Astrocyte (in vitro differentiated cells and primary cell): ENCODE data around the gene NXPE4. TPM values are rescaled to one million over a fixed set of nuclear protein-coding genes. Genes with fewer than 3 reads are reported as not detected.
"Not testable (repeated sequence)": the region's sequence is repeated elsewhere in the genome, so short reads cannot be mapped to it uniquely, and the experiment has no call there.

Experiments
- DNase-seq: peaks from one replicate; pipeline ENCODE4 v3.0.0-alpha.2; 2010; ENCODE audit warnings: low read depth
- FAIRE-seq: peaks from 2 replicates; lab custom pipeline; 2011; peaks lifted over from hg19 to GRCh38; lab: Jason Lieb, UNC
- H2AFZ ChIP-seq: 2 replicates; pipeline ENCODE4 v1.6.0; 2012; ENCODE audit warnings: low read depth, low read length, inconsistent platforms
- H3K27ac ChIP-seq: 2 replicates; pipeline ENCODE4 v1.5.1; 2011; ENCODE audit warnings: low read depth, low read length, inconsistent platforms
- H3K27me3 ChIP-seq: 2 replicates; pipeline ENCODE4 v1.6.0; 2011; ENCODE audit warnings: low read length, inconsistent platforms; ENCODE audit not compliant: insufficient read depth
- H3K36me3 ChIP-seq: 2 replicates; pipeline ENCODE4 v1.5.1; 2011; ENCODE audit warnings: low read length, inconsistent platforms; ENCODE audit not compliant: insufficient read depth
- H3K4me1 ChIP-seq: 2 replicates; pipeline ENCODE4 v1.5.1; 2011; ENCODE audit warnings: low read length, inconsistent platforms; ENCODE audit not compliant: insufficient read depth
- H3K4me2 ChIP-seq: 2 replicates; pipeline ENCODE4 v1.6.0; 2012; ENCODE audit warnings: low read length, inconsistent platforms
- H3K4me3 ChIP-seq: 2 replicates; pipeline ENCODE4 v1.5.1; 2011; ENCODE audit warnings: low read depth, mild to moderate bottlenecking, low read length, inconsistent platforms; ENCODE audit not compliant: insufficient read depth
- H3K79me2 ChIP-seq: 2 replicates; pipeline ENCODE4 v1.6.0; 2012; ENCODE audit warnings: mild to moderate bottlenecking, low read length, inconsistent platforms; ENCODE audit not compliant: insufficient read depth
- H3K9ac ChIP-seq: 2 replicates; pipeline ENCODE4 v1.6.0; 2012; ENCODE audit warnings: mild to moderate bottlenecking, low read length, inconsistent platforms
- H3K9me3 ChIP-seq: 2 replicates; pipeline ENCODE4 v1.5.1; 2012; ENCODE audit warnings: low read depth, mild to moderate bottlenecking, low read length, inconsistent platforms; ENCODE audit not compliant: insufficient read depth
- H4K20me1 ChIP-seq: 2 replicates; pipeline ENCODE4 v1.6.0; 2012; ENCODE audit warnings: low read length, inconsistent platforms; ENCODE audit not compliant: insufficient read depth
- H3K27ac Mint-ChIP-seq: one replicate; pipeline ENCODE4 v1.8.0; 2021; ENCODE audit warnings: mild to moderate bottlenecking, mixed read lengths; ENCODE audit not compliant: unreplicated experiment
- H3K27me3 Mint-ChIP-seq: one replicate; pipeline ENCODE4 v1.8.0; 2021; ENCODE audit warnings: low read depth, mixed read lengths; ENCODE audit not compliant: unreplicated experiment
- H3K36me3 Mint-ChIP-seq: one replicate; pipeline ENCODE4 v1.8.0; 2021; ENCODE audit warnings: low read depth, mixed read lengths; ENCODE audit not compliant: unreplicated experiment
- H3K4me1 Mint-ChIP-seq: one replicate; pipeline ENCODE4 v1.8.0; 2021; ENCODE audit warnings: low read depth, mixed read lengths; ENCODE audit not compliant: unreplicated experiment
- H3K4me3 Mint-ChIP-seq: one replicate; pipeline ENCODE4 v1.8.0; 2021; ENCODE audit warnings: mild to moderate bottlenecking, moderate library complexity, mixed read lengths; ENCODE audit not compliant: unreplicated experiment
- H3K9me3 Mint-ChIP-seq: one replicate; pipeline ENCODE4 v1.8.0; 2021; ENCODE audit warnings: mild to moderate bottlenecking, mixed read lengths; ENCODE audit not compliant: unreplicated experiment
- EZH2 ChIP-seq: IDR thresholded peaks from 2 replicates; pipeline ENCODE4 v1.6.1; 2012; ENCODE audit warnings: mild to moderate bottlenecking, low read length, inconsistent platforms; ENCODE audit not compliant: insufficient read depth
- total RNA-seq: library from RNA; stranded (reverse); gene quantifications from 2 replicates; pipeline ENCODE4 v1.2.1, GENCODE V29; 2021
- TF ChIP-seq, protein P1 (sequence below): IDR thresholded peaks from 2 replicates; pipeline ENCODE4 v1.5.1; 2011; ENCODE audit warnings: low read depth, mild to moderate bottlenecking, inconsistent platforms, low read length, moderate library complexity; ENCODE audit not compliant: insufficient read depth

NXPE4 gene
- total RNA-seq, 1 donor from 2014 or later = not detected

DNA sequence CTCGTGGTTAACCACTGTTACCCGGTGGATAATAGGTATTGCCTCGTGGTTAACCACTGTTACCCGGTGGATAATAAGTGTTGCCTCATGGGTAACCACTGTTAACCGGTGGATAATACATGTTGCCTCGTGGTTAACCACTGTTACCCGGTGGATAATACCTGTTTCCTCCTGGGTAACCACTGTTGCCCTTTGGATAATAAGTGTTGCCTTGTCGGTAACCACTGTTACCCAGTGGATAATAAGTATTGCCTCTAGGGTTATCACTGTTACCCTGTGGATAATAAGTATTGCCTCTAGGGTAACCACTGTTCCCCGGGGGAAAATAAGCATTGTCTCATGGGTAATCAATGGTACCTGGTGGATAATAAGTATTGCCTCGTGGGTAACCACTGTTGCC, 15.0 kb upstream of the NXPE4 start:
- no peak for TF ChIP-seq EZH2
- TF ChIP-seq, protein P1, sequence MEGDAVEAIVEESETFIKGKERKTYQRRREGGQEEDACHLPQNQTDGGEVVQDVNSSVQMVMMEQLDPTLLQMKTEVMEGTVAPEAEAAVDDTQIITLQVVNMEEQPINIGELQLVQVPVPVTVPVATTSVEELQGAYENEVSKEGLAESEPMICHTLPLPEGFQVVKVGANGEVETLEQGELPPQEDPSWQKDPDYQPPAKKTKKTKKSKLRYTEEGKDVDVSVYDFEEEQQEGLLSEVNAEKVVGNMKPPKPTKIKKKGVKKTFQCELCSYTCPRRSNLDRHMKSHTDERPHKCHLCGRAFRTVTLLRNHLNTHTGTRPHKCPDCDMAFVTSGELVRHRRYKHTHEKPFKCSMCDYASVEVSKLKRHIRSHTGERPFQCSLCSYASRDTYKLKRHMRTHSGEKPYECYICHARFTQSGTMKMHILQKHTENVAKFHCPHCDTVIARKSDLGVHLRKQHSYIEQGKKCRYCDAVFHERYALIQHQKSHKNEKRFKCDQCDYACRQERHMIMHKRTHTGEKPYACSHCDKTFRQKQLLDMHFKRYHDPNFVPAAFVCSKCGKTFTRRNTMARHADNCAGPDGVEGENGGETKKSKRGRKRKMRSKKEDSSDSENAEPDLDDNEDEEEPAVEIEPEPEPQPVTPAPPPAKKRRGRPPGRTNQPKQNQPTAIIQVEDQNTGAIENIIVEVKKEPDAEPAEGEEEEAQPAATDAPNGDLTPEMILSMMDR = no peak
- Mint-ChIP-seq H3K9me3 (peaks cover 15% of the 10 kb centered on the region), H3K27ac (no peak overlapping the region), H3K36me3 (no peaks in the 10 kb centered on the region), H3K27me3 (no peaks in the 10 kb centered on the region), H3K4me1 (no peaks in the 10 kb centered on the region), H3K4me3 (no peak overlapping the region)
- Histone ChIP-seq H3K4me3 (no peak overlapping the region), H2AFZ (no peak overlapping the region), H3K27ac (no peak overlapping the region), H3K27me3 (no peaks in the 10 kb centered on the region), H4K20me1 (no peaks in the 10 kb centered on the region), H3K9ac (no peak overlapping the region), H3K4me1 (no peaks in the 10 kb centered on the region), H3K36me3 (no peaks in the 10 kb centered on the region), H3K9me3 (peaks cover 21% of the 10 kb centered on the region), H3K79me2 (no peaks in the 10 kb centered on the region), H3K4me2 (no peak overlapping the region)
- FAIRE-seq (no peak), DNase-seq (no peak)

DNA sequence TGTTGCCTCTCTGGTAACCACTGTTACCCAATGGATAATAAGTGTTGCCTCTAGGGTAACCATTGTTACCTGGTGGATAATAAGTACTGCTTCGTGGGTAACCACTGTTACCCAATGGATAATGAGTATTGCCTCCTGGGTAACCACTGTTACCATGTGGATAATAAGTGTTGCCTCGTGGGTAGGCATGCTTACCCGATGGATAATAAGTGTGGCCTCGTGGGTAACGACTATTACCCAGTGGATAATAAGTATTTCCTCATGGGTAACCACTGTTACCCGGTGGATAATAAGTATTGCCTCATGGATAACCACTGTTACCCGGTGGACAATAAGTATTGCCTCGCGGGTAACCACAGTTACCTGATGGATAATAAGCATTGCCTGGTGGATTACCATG, 13.8 kb upstream of the NXPE4 start:
- no peaks in the 10 kb centered on the region for H3K79me2 ChIP-seq
- H3K4me1 Mint-ChIP-seq = no peaks in the 10 kb centered on the region
- no peaks in the 10 kb centered on the region for H3K36me3 ChIP-seq
- no peaks in the 10 kb centered on the region for H3K4me1 ChIP-seq
- FAIRE-seq (no peak), DNase-seq (no peak)
- H3K9ac ChIP-seq = no peak overlapping the region
- H3K4me2 ChIP-seq = no peak overlapping the region
- no peaks in the 10 kb centered on the region for H3K27me3 ChIP-seq
- H4K20me1 ChIP-seq = no peaks in the 10 kb centered on the region
- peaks cover 15% of the 10 kb centered on the region for H3K9me3 Mint-ChIP-seq
- no peak overlapping the region for H3K27ac Mint-ChIP-seq
- H3K27ac ChIP-seq = no peak overlapping the region
- H3K4me3 ChIP-seq = no peak overlapping the region
- H3K27me3 Mint-ChIP-seq = no peaks in the 10 kb centered on the region
- TF ChIP-seq, protein P1 = no peak
- TF ChIP-seq EZH2 = no peak
- no peaks in the 10 kb centered on the region for H3K36me3 Mint-ChIP-seq
- peaks cover 21% of the 10 kb centered on the region for H3K9me3 ChIP-seq
- H3K4me3 Mint-ChIP-seq = no peak overlapping the region
- no peak overlapping the region for H2AFZ ChIP-seq

DNA sequence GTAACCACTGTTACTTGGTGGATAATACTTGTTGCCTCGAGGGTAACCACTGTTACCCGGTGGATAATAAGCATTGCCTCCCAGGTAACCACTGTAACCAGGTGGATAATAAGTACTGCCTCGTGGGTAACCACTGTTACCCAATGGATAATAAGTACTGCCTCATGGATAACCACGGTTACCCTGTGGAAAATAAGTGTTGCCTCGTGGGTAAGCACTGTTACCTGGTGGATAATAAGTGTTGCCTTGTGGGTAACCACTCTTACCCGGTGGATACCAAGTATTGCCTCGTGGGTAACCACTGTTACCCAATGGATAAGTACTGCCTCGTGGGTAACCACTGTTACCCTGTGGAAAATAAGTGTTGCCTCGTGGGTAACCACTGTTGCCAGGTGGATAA, 13.0 kb upstream of the NXPE4 start:
- H3K4me1 ChIP-seq, H2AFZ ChIP-seq, DNase-seq, FAIRE-seq, H3K27me3 ChIP-seq, H3K27me3 Mint-ChIP-seq, H3K36me3 ChIP-seq, H3K4me1 Mint-ChIP-seq, H3K27ac Mint-ChIP-seq, H3K79me2 ChIP-seq, H4K20me1 ChIP-seq, H3K4me2 ChIP-seq, H3K27ac ChIP-seq, H3K9ac ChIP-seq, H3K36me3 Mint-ChIP-seq, H3K4me3 ChIP-seq, H3K4me3 Mint-ChIP-seq: not testable (repeated sequence)
- H3K9me3 ChIP-seq = peaks cover 16% of the 10 kb centered on the region
- peaks cover 15% of the 10 kb centered on the region for H3K9me3 Mint-ChIP-seq
